ENCODE results near the gene GALNT7. TPM values are rescaled to one million over a fixed set of nuclear protein-coding genes. Genes with fewer than 3 reads are reported as not detected.

GALNT7 gene
- total RNA-seq, 1 experiment from 2014 or later = 22.1 TPM

GRCh38 chr4:173188648-173189047, 20.0 kb downstream of the GALNT7 start:
- DNase-seq (ENCODE audit: low spot score) = no peak
- in situ Hi-C loops (cut with HindIII; ENCODE audit: low sequenced_read_pairs) = no loop called here

GRCh38 chr4:173189117-173189693, 20.6 kb downstream of the GALNT7 start:
- in situ Hi-C loops (cut with HindIII; ENCODE audit: low sequenced_read_pairs) = no loop called here
- DNase-seq (ENCODE audit: low spot score) = no peak

DNA sequence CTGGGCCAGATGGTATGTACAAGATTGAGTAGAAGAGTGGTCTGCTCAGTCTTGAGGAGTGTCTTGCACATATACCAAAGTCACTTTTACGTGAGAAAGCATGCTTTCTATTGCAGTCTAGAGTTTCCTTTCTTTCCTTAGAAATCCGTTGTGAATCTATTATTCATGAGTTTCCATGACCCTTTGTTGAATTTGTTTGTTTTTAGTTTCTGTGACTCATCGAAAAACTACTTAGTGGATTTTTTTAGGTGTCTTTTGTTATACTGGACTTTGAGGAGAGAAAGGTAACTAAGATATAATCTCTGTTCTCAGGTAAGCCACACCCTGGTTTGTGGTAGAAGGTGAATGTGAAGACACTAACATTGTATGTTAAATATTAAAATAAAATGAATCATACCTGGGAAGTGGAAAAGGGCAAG, 23.0 kb downstream of the GALNT7 start:
- in situ Hi-C loops (cut with HindIII; ENCODE audit: low sequenced_read_pairs) = no loop called here
- no peak for DNase-seq (ENCODE audit: low spot score)

DNA sequence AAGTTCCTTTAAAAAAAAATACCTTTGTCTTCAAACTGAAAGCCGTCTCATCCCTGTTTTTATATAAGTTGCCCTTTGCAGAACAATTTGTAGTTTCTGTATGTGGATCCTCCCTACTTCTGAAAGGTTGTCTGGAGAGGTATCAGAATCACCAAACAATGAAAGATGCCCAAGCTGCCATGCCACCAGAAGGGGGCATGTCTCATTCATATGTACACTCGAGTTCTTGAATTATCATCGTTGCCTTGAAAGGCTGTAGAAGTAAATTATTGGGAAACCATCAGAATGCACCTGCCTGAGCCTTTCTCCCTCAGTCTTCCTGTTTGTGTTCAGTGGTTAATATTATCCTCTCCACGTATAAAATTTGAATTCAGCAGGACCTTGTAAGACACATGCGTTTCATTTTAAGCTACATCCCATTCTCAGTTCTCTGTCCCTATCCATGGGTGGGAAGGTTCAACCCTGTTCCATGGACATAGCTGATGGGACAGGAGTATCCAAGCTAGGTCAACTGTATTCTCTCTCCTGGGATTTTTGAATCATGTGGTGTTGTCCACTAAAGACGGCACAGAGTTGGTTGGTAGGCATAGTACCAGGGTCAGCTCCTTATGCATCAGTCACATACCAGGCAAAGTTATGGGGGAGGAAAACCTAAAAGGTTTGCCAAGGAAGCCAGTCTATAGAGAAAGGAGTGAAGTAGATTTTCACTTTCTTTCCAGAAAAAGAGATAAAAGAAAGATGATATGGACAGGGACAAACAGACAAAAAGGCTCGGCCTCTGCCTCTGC, 24.0 kb downstream of the GALNT7 start:
- peak; percentile 63 for DNase-seq (ENCODE audit: low spot score)
- in situ Hi-C loops (cut with HindIII; ENCODE audit: low sequenced_read_pairs) = no loop called here

- in situ Hi-C loops (cut with HindIII; ENCODE audit: low sequenced_read_pairs) = no loop called here
- no peak for DNase-seq (ENCODE audit: low spot score)
Measured at GRCh38 chr4:173194157-173194556, 25.5 kb downstream of the GALNT7 start.

GRCh38 chr4:173195109-173195508, 26.5 kb downstream of the GALNT7 start:
- in situ Hi-C loops (cut with HindIII; ENCODE audit: low sequenced_read_pairs) = no loop called here
- peak; percentile 61 for DNase-seq (ENCODE audit: low spot score)

- DNase-seq (ENCODE audit: low spot score) = no peak
- in situ Hi-C loops (cut with HindIII; ENCODE audit: low sequenced_read_pairs) = no loop called here
Measured at GRCh38 chr4:173199553-173199952, 30.9 kb downstream of the GALNT7 start.

- in situ Hi-C loops (cut with HindIII; ENCODE audit: low sequenced_read_pairs) = no loop called here
- DNase-seq (ENCODE audit: low spot score) = peak; percentile 29
Measured at GRCh38 chr4:173200103-173200884, 31.7 kb downstream of the GALNT7 start.

- DNase-seq (ENCODE audit: low spot score) = no peak
- in situ Hi-C loops (cut with HindIII; ENCODE audit: low sequenced_read_pairs) = no loop called here
Measured at GRCh38 chr4:173202395-173202794, 33.8 kb downstream of the GALNT7 start.

GRCh38 chr4:173205656-173206055, 37.0 kb downstream of the GALNT7 start:
- in situ Hi-C loops (cut with HindIII; ENCODE audit: low sequenced_read_pairs) = no loop called here
- DNase-seq (ENCODE audit: low spot score) = no peak

DNA sequence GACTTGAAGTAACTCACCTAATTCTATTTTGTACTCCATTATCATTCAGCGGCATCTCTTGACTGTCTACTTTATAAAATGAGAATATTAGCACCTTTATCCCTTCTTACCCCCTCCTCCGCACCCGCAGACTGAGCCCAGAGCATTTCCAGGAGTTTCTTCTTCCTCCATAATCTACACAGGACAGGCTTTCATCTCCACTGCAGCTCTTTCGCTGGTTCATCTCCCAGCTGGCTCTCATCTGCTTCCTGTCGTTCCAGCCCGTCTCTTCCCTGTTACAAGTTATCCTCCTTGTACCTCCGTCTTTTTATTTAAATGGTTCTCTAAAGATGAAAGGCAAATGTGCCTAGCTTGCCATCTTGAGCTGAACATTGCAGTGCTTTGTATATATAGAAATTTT, 39.8 kb downstream of the GALNT7 start:
- DNase-seq (ENCODE audit: low spot score) = no peak
- in situ Hi-C loops (cut with HindIII; ENCODE audit: low sequenced_read_pairs) = no loop called here

DNA sequence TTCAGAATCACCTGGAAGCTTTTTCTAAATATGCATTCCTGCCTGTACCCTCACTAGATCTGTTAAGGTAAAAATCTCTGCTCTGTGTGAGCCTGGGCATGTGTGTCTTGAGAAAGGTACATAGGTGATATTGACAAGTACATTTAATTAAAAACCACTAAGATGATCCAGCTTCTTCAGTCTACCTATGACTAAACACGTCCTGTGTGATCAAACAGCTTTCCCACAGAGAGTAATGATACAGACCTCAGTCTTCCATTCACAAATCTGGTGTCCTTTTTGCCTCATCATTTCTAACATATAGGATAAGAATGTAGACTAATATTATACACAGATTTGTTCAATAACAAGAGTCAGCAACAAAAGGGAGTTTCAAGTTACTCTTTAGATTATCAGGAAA, 42.6 kb downstream of the GALNT7 start:
- DNase-seq (ENCODE audit: low spot score) = no peak
- in situ Hi-C loops (cut with HindIII; ENCODE audit: low sequenced_read_pairs) = no loop called here

- no peak for DNase-seq (ENCODE audit: low spot score)
- in situ Hi-C loops (cut with HindIII; ENCODE audit: low sequenced_read_pairs) = no loop called here
Measured at GRCh38 chr4:173211838-173212237, 43.2 kb downstream of the GALNT7 start.

DNA sequence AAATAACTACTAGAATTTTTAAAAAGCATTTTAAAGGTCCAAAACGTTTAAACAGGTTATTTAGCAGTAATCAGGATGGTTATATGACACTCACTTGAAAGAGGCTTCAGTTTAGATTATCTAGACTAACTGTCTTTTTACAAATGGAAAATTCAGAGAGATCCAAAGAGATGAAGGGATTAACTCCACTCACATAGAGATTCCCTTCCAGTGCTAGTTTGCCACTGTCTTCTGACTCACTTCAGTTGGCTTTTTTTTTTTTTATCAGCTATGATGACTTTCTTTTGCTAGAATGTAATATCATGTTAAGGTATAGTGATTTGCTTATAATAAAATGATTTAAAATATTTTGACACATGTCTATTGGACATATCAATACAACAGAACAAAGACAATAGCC, 43.8 kb downstream of the GALNT7 start:
- DNase-seq (ENCODE audit: low spot score) = no peak
- in situ Hi-C loops (cut with HindIII; ENCODE audit: low sequenced_read_pairs) = no loop called here

- in situ Hi-C loops (cut with HindIII; ENCODE audit: low sequenced_read_pairs) = no loop called here
Measured at GRCh38 chr4:173213296-173213695, 44.7 kb downstream of the GALNT7 start.

DNA sequence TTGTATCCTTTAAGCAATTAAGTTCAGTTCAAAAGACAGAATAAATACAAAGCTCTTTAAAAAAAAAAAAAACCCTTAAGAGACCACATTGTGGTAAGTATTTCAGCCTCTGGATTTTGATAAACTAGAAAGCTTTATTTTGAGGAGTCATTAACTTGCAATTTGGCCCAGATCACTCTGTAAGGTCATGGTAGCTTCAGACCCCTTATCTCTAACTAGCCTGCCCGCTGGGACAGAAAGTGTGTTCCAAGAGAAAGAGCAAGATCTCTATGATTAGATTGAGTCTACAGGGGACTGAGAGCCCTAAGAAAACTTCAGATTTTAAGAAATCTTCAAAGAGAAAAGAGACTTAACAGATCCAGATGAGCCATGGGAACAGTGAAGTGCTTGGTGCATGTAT, 45.6 kb downstream of the GALNT7 start:
- in situ Hi-C loops (cut with HindIII; ENCODE audit: low sequenced_read_pairs) = no loop called here
- no peak for DNase-seq (ENCODE audit: low spot score)

More at GRCh38 chr4:173213296-173213695, 44.7 kb downstream of the GALNT7 start:
- no peak for DNase-seq (ENCODE audit: low spot score)

- DNase-seq (ENCODE audit: low spot score) = peak; percentile 71
- in situ Hi-C loops (cut with HindIII; ENCODE audit: low sequenced_read_pairs) = no loop called here
Measured at GRCh38 chr4:173214661-173215060, 46.0 kb downstream of the GALNT7 start.

GRCh38 chr4:173217075-173217474, 48.5 kb downstream of the GALNT7 start:
- in situ Hi-C loops (cut with HindIII; ENCODE audit: low sequenced_read_pairs) = no loop called here
- no peak for DNase-seq (ENCODE audit: low spot score)

DNA sequence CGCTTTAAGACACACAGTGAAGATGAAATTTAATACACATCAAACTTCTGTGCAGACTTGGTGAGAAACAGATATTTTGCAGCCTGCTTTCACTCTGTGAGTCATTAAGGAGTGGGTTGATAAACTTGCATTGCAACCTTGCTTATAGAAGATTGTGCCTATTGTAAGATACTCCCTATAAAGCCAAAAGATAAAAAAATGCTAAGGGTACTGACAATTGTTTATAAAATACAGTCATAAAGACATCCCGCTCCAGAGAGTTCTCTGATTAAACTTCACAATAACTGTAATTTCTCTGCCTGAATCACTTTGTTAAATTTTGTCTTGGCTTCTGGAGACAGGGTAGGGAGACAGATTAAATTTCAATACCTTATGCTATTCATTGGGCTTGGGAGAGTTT, 49.1 kb downstream of the GALNT7 start:
- in situ Hi-C loops (cut with HindIII; ENCODE audit: low sequenced_read_pairs) = no loop called here
- DNase-seq (ENCODE audit: low spot score) = no peak

GRCh38 chr4:173218411-173219125, 50.0 kb downstream of the GALNT7 start:
- in situ Hi-C loops (cut with HindIII; ENCODE audit: low sequenced_read_pairs) = no loop called here
- no peak for DNase-seq (ENCODE audit: low spot score)

Data from G401 (cell line).